Stimulated activated CD4-positive, alpha-beta T cell treated with anti-CD3 and anti-CD28 coated beads, Interleukin-2, amount 100 ng/mL, for 24 hours (primary cell): ENCODE measurements around the gene KIF13A.
"Not testable (repeated sequence)": the region's sequence is repeated elsewhere in the genome, so short reads cannot be mapped to it uniquely, and the experiment has no call there.

Experiments used
- DNase-seq, 2 donors: peaks; one replicate each; pipeline ENCODE4 v3.0.0-alpha.2; 2020

Gene KIF13A

DNA sequence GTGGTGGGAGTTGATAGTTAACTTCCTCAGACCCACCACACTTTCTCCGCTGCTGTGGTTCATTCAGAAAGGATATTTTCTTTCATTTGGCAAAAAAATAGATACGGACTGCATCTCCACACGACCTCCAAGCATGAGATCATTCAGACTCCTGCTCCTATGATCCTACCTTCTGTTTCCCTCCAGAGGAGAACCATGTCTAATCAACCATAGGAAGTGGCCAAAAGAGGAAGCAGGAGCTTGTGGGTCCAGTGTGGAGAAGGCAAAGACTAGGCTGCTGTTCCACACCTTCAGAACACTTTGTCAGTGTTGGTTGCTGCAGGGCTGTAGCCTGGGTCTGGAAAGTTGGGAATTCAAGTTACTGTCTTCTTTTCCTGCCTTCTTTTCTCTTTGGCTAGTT, 10.6 kb upstream of the KIF13A start:
- DNase-seq, result no peak

DNA sequence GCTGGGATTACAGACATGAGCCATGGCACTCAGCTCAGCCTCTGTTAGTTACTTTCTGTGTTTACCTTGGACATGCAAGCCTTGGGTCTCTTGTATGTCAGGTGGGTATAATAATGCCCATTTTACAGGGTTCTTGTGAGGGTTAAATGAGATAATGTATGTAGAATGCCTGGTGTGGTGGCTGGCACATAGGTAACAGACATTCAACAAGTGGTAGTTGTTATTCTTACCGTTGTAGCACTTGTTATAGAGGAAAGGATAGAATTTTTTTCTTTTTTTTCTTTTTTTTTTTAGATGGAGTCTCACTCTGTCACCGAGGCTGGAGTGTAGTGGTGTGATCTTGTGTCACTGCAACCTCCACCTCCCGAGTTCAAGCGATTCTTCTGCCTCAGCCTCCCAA, 8.0 kb upstream of the KIF13A start:
- DNase-seq, result no peak

DNA sequence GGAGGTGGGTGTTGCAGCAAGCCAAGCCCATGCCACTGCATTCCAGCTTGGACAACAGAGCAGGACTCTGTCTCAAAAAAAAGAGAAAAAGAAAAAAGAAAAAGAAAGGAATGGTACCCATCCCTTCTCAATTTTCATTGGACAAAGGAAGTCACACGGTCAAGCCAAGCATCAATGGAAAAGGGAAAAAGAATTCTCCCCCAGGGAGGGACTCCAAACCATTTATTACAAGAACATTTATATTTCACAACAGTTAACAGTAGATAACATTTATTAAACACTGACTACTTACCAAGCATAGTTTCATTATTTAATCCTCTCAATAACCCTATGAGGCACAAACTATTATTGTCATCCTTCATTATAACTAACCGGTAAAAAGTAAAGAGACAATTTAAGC, 6.6 kb upstream of the KIF13A start:
- no peak for DNase-seq

DNA sequence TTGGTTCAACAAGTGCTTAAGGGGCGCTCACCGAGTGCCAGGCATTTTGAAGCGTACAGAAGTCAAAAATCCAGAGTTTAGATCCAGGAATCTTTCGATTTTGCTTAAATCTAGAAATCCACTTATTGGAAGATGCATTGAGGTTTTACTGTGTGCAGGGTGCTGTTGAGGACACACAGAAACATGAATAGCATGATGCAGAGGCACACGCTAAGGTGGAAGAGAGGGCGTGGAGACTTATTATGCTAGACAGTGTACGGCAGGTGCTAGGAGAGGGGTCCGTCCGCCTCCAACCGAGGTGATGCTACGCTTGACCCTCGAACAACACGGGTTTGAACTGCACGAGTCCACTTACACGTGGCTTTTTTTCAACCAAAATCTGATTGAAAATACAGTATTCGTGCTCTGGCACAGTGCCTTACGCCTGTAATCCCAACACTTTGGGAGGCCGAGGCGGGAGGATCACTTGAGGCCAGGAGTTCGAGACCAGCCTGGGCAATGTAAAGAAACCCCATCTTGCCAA, 1.0 kb upstream of the KIF13A start:
- no peak for DNase-seq

DNA sequence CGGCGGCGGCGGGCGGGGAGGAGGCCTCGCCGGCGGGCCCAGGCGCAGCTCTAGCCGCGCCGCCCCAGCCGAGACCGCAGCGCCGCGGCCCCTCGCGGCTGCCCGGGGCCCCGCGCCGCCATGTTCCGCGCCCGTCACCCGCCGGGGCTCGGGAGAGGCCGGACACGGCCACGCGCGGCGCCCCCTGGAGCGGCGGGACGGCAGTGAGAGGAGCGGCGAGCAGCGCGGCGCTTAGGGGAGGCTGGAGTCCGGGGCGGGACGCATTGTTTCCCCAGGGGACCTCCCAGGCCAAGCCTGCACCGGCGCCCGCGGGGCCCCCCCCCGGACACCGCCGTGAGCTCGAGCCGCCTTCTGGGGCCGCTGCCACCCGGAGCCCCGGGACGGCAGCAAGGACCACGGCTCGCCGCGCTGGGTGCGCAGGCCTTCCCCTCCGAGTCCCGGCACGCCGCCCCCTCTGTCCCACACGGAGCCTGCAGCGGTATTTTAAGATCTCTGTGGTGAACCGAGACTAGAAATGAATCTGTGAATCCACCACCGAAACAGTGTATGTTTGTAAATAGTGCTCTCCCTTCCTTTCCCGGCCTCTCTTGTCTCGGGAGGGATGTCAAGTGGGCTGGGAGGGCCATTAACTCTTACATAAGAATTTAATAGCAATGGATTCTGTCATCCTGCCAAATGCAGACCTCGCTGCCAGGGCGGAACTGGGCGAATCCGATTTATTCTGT, 424 bp upstream of the KIF13A start:
- DNase-seq, result peak; percentile 37 to 58

DNA sequence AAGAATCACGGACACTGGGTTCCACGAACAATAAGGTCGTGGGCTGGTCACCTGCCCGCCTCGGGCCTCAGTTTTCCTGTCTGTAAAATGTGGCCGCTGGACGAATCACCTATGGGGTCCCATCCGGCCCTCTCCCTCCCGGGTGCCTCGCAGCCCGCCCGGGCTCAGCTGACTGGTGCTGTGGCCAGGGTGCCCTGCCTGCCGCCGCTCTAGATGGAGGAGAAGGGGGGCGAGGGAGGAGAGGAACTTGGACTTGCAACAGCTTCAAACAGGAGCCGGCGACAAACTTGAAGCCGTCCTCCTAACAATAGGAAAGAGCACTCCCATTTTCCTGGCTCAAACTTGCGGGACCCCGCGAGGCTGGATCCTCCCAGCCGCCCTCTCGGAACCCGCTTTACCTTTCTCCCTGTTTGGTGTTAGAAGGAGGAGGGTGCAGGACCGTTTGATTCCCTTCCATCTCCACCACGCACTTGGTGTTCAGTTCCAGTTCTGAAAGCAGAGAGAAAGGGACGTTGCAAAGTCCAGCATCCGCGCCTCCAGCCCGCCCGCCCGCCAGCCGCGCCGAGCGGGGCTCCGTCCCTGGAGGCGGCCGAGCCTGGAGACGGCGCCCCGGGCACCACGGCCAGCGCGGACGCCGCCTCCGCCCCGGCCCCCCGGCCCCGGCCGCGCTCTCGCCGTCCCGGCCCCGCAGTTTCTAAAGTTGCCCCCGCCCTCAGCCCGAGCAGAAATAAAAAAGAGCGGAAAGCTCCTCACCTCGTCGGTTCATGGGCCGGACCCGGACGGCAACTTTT, 584 bp downstream of the KIF13A start:
- DNase-seq, result peak; percentile 13 to 17

DNA sequence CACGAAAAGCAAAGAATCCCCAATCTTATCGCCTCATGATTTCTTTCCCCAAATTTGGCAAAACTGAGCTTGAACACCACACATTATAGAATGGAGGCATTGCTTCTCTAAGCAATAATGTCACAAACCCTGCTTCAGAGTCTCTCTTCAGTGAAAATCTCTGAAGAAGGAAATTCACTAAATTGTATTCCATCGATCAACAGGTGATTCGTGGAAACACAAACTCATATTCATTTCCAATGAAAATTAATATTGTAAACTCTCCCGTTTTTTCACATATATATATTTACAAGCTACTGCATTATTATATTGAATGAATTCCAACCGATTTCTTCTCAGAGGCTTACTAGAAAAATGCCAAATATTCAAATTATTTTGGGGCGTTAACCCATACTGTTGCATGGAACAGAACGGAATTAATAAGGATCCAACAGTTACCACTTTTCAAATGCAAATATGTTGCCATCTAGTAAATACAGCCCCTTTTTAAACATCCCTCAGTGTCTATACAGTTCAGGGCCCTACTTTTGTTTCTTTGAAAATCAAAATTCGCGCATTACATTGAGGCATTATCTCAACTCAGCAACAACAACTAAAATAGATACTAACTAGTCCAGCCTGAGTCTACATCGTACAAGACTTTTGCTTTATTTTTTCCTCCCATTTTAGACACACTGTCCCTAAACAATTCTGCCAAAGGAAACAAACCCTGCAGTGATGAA, 1.3 kb downstream of the KIF13A start:
- no peak for DNase-seq

DNA sequence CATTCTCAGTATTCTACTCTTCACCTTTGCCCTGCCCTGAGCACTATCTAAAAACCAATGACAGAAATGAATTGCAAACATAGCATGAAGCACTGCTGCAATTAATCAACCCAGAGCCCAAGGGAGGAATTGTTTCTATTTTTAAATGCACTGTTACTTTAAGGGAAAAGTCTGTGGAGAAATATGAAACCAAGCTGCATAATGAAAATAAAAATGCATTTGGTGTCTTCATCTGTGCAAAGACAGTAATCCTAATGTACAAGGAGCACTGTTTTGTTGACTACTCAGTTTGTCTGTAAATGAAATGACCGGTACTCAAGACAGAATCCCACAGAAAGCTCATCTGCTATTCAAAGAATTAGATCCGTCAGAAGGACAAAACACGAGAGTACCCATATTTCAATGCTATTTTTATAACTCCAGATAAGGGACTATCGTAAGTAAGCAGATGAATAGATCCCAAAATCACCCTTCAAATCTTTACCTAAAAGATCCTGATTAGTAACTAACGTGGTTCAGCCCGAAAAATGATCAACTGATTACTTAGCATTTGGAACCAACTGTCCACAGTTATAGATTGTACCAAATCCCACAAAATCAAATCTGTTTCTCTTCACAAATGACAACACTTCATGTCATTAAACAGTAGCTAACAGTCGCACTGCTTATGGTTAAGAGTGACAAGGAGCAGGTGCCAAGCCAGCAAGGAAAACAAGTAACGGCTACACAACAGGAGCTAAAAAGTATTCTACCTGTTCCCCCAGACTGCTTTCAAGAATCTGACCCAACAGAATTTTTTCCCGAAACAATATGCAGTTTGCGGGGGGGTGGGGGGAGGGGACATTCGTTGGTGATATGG, 2.4 kb downstream of the KIF13A start:
- DNase-seq, result no peak

DNA sequence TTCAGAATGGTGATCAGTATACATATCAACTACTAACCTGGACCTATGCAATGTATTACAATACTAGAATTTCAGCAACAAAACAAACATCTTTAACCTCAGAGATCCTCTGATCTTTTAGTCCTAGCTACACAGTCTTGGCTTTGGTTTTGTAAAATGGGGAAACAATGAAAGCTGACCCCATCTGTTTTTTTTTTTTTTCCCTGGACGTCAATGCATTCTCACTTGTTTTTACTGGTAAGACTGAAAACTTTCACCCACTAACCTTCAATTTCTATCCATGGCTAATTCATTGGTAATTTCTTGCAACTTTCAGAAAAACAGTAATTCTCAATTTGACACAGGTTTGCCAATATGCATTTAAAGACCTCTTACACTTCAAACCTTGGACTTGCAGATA, 3.0 kb downstream of the KIF13A start:
- DNase-seq, result no peak

DNA sequence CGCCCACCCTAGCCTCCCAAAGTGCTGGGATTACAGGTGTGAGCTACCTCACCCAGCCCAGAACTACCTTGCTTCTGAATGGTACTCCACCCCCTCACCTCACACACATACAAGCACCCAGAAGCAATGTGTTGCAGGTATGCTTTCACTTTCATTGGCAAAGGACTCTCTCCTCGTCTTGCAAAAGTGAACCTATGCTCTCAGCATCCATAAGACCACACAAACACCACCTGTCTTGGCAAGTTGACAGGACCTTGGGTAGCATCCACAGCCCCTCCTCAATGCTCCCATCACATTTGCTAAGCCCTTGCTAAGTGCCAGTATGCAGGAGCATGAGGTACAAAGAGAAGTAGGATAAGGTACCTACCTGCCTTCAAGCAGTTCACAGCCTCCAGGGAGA, 3.7 kb downstream of the KIF13A start:
- no peak for DNase-seq

DNA sequence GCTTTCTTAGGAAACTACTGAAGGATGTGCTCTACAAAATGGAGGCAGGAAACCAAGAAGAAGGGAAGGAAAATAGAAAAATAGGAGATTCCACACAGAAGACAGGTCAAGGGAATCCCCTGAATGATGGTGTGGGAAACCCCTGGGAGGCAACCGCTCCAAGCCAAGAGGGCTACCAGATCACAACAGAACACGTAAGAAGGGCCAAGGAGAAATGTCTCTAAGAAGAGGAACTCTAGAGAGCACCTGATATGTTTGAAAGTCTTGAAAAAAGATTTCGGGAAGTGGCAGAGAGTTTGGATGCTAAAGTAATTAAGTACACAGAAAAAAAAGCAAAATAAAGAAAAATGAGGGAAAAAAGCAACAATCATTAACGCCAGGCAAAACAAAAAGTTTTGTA, 7.1 kb downstream of the KIF13A start:
- DNase-seq, result no peak

DNA sequence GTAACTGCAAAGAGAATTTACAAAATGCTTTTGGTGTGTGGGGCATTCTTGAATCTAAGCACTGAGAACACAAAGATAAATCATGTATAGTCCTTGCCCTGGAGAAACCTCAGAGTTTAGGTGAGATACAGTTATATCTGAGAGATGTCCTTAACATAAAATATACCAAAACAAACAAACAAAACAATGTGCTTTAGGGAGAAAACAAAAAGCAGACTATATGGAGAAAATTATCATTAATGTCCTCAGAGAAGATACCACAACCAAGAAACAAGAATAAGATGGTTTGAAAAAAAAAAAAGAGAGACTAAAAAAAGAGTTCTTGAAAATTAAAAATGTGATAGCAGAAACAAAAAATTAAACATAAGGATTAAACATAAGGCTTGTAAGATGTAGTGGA, 8.0 kb downstream of the KIF13A start:
- DNase-seq, result no peak

DNA sequence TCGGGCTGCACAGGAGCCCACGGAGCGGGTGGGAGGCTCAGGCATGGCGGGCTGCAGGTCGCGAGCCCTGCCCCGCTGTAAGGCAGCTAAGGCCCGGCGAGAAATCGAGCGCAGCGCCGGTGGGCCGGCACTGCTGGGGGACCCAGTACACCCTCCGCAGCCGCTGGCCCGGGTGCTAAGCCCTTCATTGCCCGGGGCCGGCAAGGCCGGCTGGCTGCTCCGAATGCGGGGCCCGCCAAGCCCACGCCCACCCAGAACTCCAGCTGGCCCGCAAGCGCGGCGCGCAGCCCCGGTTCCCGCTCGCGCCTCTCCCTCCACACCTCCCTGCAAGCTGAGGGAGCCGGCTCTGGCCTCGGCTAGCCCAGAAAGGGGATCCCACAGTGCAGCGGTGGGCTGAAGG, 11.2 kb downstream of the KIF13A start:
- DNase-seq, result not testable (repeated sequence)

DNA sequence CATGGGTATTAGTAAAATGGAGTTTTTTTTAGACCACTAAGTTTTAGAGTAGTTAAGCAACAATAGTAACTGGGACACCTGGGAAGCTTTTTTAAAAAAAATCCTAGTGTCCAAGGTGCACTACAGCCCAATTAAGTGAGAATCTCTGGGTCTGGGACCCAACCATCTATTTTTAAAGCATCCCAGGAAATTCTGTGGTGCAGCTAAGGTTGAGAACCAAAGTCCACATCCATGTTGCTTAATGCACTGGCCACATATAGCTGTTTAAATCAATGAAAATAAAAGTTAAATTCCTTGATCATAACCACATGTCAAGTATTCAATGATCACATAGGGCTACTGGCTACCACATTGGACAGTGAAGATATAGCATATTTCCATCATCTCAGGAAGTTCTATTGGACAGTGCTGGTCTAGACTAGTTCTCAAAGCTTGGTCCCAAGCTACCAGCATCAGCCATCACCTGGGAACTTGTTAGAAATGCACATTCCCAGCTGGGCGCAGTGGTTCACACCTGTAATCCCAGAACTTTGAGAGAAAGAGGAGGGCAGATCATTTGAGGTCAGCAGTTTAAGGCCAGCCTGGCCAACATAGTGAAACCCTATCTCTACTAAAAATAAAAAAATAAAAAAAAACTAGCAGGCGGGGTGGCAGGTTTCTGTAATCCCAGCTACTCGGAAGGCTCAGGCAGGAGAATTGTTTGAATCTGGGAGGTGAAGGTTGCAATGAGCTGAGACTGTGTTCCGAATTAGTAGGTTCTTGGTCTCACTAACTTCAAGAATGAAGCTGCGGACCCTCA, 12.7 kb downstream of the KIF13A start:
- DNase-seq, result no peak

DNA sequence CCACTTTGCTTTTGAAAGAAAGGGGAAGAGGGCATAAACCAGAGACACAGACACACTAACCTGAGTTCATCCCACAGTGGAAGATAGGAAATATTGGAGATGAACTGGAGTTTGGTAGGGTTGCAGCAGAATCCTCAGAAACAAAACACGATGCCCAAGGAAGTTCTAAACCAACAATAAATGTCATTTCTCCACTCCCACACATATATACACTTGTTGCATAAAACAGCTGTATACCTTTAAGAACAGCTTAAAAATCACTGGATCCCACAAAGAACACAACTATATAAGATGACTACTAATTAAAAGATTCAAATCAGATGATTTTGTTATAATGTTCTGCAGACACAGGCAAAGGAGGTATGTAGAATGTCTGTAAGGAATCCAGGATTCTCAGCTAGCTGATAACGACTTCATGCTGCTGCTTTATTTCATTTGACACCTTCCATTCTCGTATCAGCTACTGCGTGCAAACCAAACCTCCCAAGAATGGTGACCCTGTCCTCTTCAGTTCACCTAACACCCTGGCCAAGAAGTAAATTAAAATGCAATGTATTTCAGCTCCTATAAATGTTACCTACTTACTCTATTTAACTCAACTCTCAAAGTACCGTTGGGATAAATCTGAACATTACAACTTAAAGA, 14.3 kb downstream of the KIF13A start:
- DNase-seq, result no peak

DNA sequence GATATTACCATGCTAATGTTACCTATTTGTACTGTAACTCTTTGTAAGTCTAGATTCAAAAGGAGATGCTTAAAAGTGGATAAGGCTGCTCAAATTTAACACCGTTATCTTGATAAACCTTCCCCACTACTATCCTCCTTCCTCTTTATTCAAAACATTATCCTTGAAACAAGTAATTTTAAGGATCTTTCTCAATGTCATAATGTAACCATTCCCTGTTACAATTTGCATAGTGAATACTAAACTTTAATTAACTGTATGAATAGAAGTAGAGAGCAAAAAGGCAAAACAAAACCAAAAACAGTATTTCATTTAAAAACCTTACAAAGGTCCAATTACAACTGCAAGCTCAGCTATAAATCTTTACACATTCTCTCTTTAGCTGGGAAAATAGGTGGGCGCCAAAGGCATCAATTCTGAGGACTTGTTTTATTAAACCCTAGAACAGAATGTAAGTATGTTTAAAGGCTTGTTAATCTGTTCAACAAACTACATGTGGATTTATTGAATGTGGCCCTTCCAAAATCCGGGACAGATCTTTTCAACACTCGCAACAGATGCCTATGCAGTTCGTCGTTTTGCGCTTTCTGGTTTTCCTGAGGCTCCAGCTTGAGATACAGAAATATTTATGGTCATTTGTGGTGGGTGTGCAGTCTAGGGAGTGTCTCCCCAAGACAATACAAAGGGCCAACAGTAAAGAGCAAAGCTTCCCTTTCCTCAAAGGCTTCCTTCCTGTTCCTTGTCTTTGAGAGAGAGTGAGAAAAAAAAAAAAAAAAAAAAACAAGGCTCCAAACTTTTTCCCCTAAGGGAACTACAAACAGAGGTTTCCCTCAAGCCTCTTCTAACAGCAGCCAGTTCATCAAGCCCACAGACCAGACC, 15.1 kb downstream of the KIF13A start:
- DNase-seq, result no peak

DNA sequence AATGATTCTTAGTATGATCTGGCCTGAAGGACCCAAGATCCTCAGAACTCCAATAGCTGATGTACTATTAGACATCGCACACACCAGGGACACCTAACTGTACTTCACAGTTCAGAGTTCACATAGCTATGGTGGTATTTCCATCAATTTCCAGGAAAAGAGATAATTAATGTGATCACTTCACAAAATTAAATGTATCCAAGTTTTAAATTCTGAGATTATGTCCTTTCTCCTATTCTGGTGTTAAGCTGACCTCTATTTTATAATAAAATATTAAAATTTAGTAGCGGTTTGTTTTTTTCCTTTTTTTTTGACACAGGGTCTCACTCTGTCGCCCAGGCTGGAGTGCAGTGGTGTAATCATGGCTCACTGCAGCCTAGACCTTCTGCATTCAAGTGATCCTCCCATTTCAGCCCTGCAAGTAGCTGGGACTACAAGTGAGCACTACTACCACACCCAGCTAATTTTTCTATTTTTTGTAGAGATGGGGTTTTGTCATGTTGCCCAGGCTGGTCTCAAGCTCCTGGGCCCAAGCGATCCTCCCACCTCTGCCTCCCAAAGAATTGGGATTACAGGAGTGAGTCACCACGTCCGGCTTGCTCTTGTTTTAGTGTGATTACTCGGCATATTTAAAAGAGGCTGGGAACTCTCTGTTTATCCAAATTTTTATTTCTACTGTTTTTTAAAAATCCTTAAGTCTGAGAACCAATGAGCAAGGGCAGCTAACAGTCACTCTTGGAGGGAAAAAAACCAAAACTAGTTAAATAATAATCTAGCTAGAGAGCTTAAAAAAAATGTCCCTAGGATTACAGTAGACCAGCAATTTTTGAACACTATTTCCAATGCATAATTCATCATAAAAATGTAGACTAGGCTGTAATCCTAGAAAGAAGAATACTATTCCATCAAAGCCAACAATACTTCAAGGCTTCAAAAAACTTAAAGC, 16.0 kb downstream of the KIF13A start:
- DNase-seq, result no peak

DNA sequence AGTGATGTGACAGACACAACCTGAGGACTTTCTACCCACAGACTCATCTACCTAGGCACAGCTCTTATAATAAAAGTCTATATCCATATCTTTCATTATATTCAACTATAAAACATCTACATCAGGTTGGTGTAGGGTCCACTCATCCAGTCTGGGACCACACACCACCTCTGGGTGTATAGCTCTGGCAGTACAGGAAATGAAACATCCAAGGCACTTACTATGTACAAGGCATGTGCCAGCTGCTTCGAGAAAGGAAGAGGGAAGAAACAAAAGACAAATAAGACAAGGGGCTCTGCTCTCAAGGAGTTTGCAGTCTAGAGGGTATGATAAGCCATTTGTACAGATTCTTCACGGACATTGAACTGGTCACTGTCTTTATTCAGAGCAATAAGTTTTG, 18.6 kb downstream of the KIF13A start:
- no peak for DNase-seq
